Trophoblast cell (in vitro differentiated cells and primary cell): ENCODE results near the gene SND1.

Source experiments
- DNase-seq, 2 donors: peaks; one replicate each; pipeline ENCODE4 v3.0.0-alpha.2; 2016
- H2AFZ ChIP-seq: 2 replicates; pipeline ENCODE4 v1.6.1; 2013; ENCODE audit warnings: low read length, moderate library complexity, mild to moderate bottlenecking; ENCODE audit not compliant: insufficient read depth, poor library complexity
- H2AK5ac ChIP-seq: 2 replicates; pipeline ENCODE4 v1.6.1; 2013; ENCODE audit warnings: mild to moderate bottlenecking, low read length
- H2BK120ac ChIP-seq: 2 replicates; pipeline ENCODE4 v1.6.1; 2013; ENCODE audit warnings: low read length, mild to moderate bottlenecking, moderate library complexity; ENCODE audit not compliant: insufficient read depth, poor library complexity
- H2BK12ac ChIP-seq: 2 replicates; pipeline ENCODE4 v1.6.1; 2013; ENCODE audit warnings: mild to moderate bottlenecking, low read length, moderate library complexity
- H2BK5ac ChIP-seq: 2 replicates; pipeline ENCODE4 v1.6.1; 2013; ENCODE audit warnings: low read length, low read depth, moderate library complexity, mild to moderate bottlenecking; ENCODE audit not compliant: poor library complexity
- H3K14ac ChIP-seq: 2 replicates; pipeline ENCODE4 v1.6.1; 2013; ENCODE audit warnings: mild to moderate bottlenecking, low read length
- H3K18ac ChIP-seq: 2 replicates; pipeline ENCODE4 v1.6.1; 2013; ENCODE audit warnings: mild to moderate bottlenecking, low read length
- H3K23ac ChIP-seq: 2 replicates; pipeline ENCODE4 v1.6.1; 2013; ENCODE audit warnings: low read length
- H3K27ac ChIP-seq: 2 replicates; pipeline ENCODE4 v1.5.1; 2013; ENCODE audit warnings: low read depth, mild to moderate bottlenecking, inconsistent platforms, low read length, moderate library complexity
- H3K27me3 ChIP-seq: 2 replicates; pipeline ENCODE4 v1.6.1; 2013; ENCODE audit warnings: inconsistent platforms, mild to moderate bottlenecking, low read length, moderate library complexity; ENCODE audit not compliant: insufficient read depth
- H3K36me3 ChIP-seq, 2 experiments: 1 replicate in 1 of 2; 2 replicates in 1 of 2; pipeline ENCODE4 v1.6.1; 2013; ENCODE audit warnings: low read length in 2 of 2, mild to moderate bottlenecking in 2 of 2, moderate library complexity in 1 of 2; ENCODE audit not compliant: insufficient read depth in 2 of 2, control insufficient read depth in 1 of 2
- H3K4ac ChIP-seq: 2 replicates; pipeline ENCODE4 v1.6.1; 2013; ENCODE audit warnings: low read depth, mild to moderate bottlenecking, low read length, moderate library complexity
- H3K4me1 ChIP-seq, 2 experiments: 1 replicate in 1 of 2; 2 replicates in 1 of 2; pipeline ENCODE4 v1.6.1; 2013; ENCODE audit warnings: low read length in 2 of 2, mild to moderate bottlenecking in 2 of 2, moderate library complexity in 1 of 2; ENCODE audit not compliant: insufficient read depth in 2 of 2, control insufficient read depth in 1 of 2
- H3K4me2 ChIP-seq: 2 replicates; pipeline ENCODE4 v1.6.1; 2013; ENCODE audit warnings: inconsistent platforms, mild to moderate bottlenecking, low read length, moderate library complexity
- H3K4me3 ChIP-seq: 2 replicates; pipeline ENCODE4 v1.5.1; 2013; ENCODE audit warnings: mild to moderate bottlenecking, low read depth, low read length, inconsistent platforms
- H3K79me1 ChIP-seq: one replicate; pipeline ENCODE4 v1.6.1; 2013; ENCODE audit warnings: low read length
- H3K79me2 ChIP-seq: 2 replicates; pipeline ENCODE4 v1.6.1; 2013; ENCODE audit warnings: low read length, mild to moderate bottlenecking; ENCODE audit not compliant: control insufficient read depth, insufficient read depth, poor library complexity
- H3K9ac ChIP-seq: 2 replicates; pipeline ENCODE4 v1.6.1; 2013; ENCODE audit warnings: mild to moderate bottlenecking, low read length
- H3K9me3 ChIP-seq: 2 replicates; pipeline ENCODE4 v1.6.1; 2013; ENCODE audit warnings: low read depth, mild to moderate bottlenecking, control low read depth, inconsistent platforms, low read length; ENCODE audit not compliant: insufficient read depth
- H4K12ac ChIP-seq: 2 replicates; pipeline ENCODE4 v1.6.1; 2013; ENCODE audit warnings: low read depth, mild to moderate bottlenecking, low read length, moderate library complexity
- H4K8ac ChIP-seq: 2 replicates; pipeline ENCODE4 v1.6.1; 2013; ENCODE audit warnings: low read depth, mild to moderate bottlenecking, low read length, moderate library complexity
- H4K91ac ChIP-seq: one replicate; pipeline ENCODE4 v1.6.1; 2013; ENCODE audit warnings: low read depth, mild to moderate bottlenecking, low read length, moderate library complexity
- WGBS: extraction: QIAGEN DNeasy Blood & Tissue Kit; methylation state at CpG from one replicate; pipeline ENCODE4 v1.1.7; 2013; ENCODE audit warnings: missing lambda C conversion rate; ENCODE audit not compliant: insufficient read length, insufficient coverage; ENCODE audit errors: extremely low coverage; 5-methylcytosine and 5-hydroxymethylcytosine counted together

SND1 gene

GRCh38 chr7:127710635-127711034 lies 58.6 kb downstream of the SND1 start:
- H3K18ac ChIP-seq: no peak overlapping the region
- no peak for DNase-seq
- H3K27me3 ChIP-seq: no peaks in the 10 kb centered on the region
- peaks cover 2% of the 10 kb centered on the region for H3K9me3 ChIP-seq
- no peak overlapping the region for H4K12ac ChIP-seq
- no CpG with 5 or more reads among the region's 1 CpG for WGBS
- H3K79me2 ChIP-seq: no peaks in the 10 kb centered on the region
- no peak overlapping the region for H2BK120ac ChIP-seq
- no peak overlapping the region for H3K4me3 ChIP-seq
- H3K4me1 ChIP-seq: no peaks in the 10 kb centered on the region
- no peak overlapping the region for H2AK5ac ChIP-seq
- H3K4me2 ChIP-seq: no peak overlapping the region
- no peak overlapping the region for H2BK12ac ChIP-seq
- no peak overlapping the region for H4K8ac ChIP-seq
- H4K91ac ChIP-seq: no peak overlapping the region
- no peak overlapping the region for H3K14ac ChIP-seq
- no peak overlapping the region for H2BK5ac ChIP-seq
- H3K36me3 ChIP-seq: peaks cover 12 to 24% of the 10 kb centered on the region in 2 experiments
- no peaks in the 10 kb centered on the region for H3K79me1 ChIP-seq
- H3K9ac ChIP-seq: no peak overlapping the region
- H3K23ac ChIP-seq: no peak overlapping the region
- no peak overlapping the region for H3K4ac ChIP-seq
- no peak overlapping the region for H3K27ac ChIP-seq
- H2AFZ ChIP-seq: no peak overlapping the region

GRCh38 chr7:127711872-127712271 lies 59.9 kb downstream of the SND1 start:
- Histone ChIP-seq H3K27ac (no peak overlapping the region), H4K8ac (no peak overlapping the region), H2AK5ac (no peak overlapping the region), H2BK120ac (no peak overlapping the region), H3K18ac (no peak overlapping the region), H3K9me3 (peaks cover 2% of the 10 kb centered on the region), H4K91ac (no peak overlapping the region), H3K23ac (no peak overlapping the region), H3K36me3 (peaks cover 9 to 24% of the 10 kb centered on the region in 2 experiments), H2AFZ (no peak overlapping the region), H3K14ac (no peak overlapping the region), H2BK5ac (no peak overlapping the region), H4K12ac (no peak overlapping the region), H2BK12ac (no peak overlapping the region), H3K79me2 (no peaks in the 10 kb centered on the region), H3K4me3 (no peak overlapping the region), H3K9ac (no peak overlapping the region), H3K79me1 (no peaks in the 10 kb centered on the region), H3K4me1 (no peaks in the 10 kb centered on the region), H3K27me3 (no peaks in the 10 kb centered on the region), H3K4me2 (no peak overlapping the region), H3K4ac (no peak overlapping the region)
- WGBS: no CpG with 5 or more reads among the region's 4 CpGs
- DNase-seq: no peak

DNA sequence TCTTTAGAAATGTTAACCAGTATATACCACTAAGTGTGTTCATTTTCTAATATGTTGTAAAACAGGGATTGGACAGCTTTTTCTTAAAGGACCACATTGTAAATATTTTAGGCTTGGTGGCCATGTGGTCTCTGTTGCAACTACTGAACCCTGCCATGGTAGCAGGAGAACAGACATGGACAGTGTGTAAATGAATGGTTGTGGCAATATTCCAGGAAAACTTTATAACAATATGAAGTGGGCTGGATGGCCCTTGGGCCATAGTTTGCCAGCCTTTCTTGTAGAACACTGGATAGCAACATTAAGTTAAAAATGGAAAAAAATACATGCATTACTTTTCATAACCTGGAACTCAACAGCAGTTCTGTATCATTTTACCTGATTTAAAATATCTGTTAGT lies 61.0 kb downstream of the SND1 start:
- Histone ChIP-seq H3K27me3 (no peaks in the 10 kb centered on the region), H2BK120ac (no peak overlapping the region), H2AFZ (no peak overlapping the region), H3K23ac (no peak overlapping the region), H3K79me2 (no peaks in the 10 kb centered on the region), H2BK5ac (no peak overlapping the region), H3K27ac (no peak overlapping the region), H3K18ac (no peak overlapping the region), H3K14ac (no peak overlapping the region), H2AK5ac (no peak overlapping the region), H3K9me3 (peaks cover 2% of the 10 kb centered on the region), H4K8ac (no peak overlapping the region), H4K91ac (no peak overlapping the region), H3K4me1 (no peaks in the 10 kb centered on the region), H3K36me3 (peaks cover 7 to 28% of the 10 kb centered on the region in 2 experiments), H3K4ac (no peak overlapping the region), H3K79me1 (no peaks in the 10 kb centered on the region), H4K12ac (no peak overlapping the region), H2BK12ac (no peak overlapping the region), H3K9ac (no peak overlapping the region), H3K4me3 (no peak overlapping the region), H3K4me2 (no peak overlapping the region)
- no peak for DNase-seq

- H3K79me2 ChIP-seq: no peaks in the 10 kb centered on the region
- no peak overlapping the region for H4K91ac ChIP-seq
- H3K79me1 ChIP-seq: no peaks in the 10 kb centered on the region
- H4K12ac ChIP-seq: no peak overlapping the region
- H2BK5ac ChIP-seq: no peak overlapping the region
- peaks cover 2% of the 10 kb centered on the region for H3K9me3 ChIP-seq
- no peak overlapping the region for H3K27ac ChIP-seq
- no peak overlapping the region for H3K9ac ChIP-seq
- H3K27me3 ChIP-seq: no peaks in the 10 kb centered on the region
- H2BK12ac ChIP-seq: no peak overlapping the region
- no peak overlapping the region for H3K14ac ChIP-seq
- no peak overlapping the region for H2BK120ac ChIP-seq
- no peak overlapping the region for H3K4me3 ChIP-seq
- peak overlapping the region; percentile 37 for H3K18ac ChIP-seq
- no peak overlapping the region for H4K8ac ChIP-seq
- H2AK5ac ChIP-seq: no peak overlapping the region
- WGBS: no CpG with 5 or more reads among the region's 6 CpGs
- no peak overlapping the region for H2AFZ ChIP-seq
- H3K36me3 ChIP-seq: peaks cover 9 to 29% of the 10 kb centered on the region in 2 experiments
- DNase-seq: no peak
- no peak overlapping the region for H3K4ac ChIP-seq
- no peak overlapping the region for H3K23ac ChIP-seq
- H3K4me2 ChIP-seq: no peak overlapping the region
- H3K4me1 ChIP-seq: no peaks in the 10 kb centered on the region
Observed at GRCh38 chr7:127713758-127714157, 61.8 kb downstream of the SND1 start.
